GM12801 (cell line): ENCODE data around the gene FTO.

Experiments
- TF ChIP-seq, protein P1 (sequence below): IDR thresholded peaks from one replicate; pipeline ENCODE4 v1.5.1; 2011; ENCODE audit warnings: control low read depth; ENCODE audit not compliant: insufficient read length; ENCODE audit errors: extremely low read depth

Gene FTO

DNA sequence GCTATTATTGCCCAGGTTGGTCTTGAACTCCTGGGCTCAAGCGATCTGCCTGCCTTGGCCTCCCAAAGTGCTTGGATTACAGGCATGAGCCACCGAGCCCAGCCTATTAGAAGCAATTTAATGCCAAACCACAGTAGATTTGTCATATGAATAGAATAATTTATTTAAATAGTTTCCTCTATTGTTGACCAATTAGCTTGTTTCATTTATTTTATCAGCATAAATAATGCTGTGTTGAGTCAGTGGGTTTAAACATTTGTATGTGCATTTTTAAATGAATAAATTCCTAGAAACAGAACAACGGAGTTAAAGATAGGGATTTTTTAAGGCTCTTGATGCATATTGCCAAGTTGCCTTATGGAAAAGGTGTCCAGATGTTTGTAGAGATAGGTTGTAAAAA lies 26.7 kb downstream of the FTO start:
- TF ChIP-seq, protein P1, sequence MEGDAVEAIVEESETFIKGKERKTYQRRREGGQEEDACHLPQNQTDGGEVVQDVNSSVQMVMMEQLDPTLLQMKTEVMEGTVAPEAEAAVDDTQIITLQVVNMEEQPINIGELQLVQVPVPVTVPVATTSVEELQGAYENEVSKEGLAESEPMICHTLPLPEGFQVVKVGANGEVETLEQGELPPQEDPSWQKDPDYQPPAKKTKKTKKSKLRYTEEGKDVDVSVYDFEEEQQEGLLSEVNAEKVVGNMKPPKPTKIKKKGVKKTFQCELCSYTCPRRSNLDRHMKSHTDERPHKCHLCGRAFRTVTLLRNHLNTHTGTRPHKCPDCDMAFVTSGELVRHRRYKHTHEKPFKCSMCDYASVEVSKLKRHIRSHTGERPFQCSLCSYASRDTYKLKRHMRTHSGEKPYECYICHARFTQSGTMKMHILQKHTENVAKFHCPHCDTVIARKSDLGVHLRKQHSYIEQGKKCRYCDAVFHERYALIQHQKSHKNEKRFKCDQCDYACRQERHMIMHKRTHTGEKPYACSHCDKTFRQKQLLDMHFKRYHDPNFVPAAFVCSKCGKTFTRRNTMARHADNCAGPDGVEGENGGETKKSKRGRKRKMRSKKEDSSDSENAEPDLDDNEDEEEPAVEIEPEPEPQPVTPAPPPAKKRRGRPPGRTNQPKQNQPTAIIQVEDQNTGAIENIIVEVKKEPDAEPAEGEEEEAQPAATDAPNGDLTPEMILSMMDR: no peak

DNA sequence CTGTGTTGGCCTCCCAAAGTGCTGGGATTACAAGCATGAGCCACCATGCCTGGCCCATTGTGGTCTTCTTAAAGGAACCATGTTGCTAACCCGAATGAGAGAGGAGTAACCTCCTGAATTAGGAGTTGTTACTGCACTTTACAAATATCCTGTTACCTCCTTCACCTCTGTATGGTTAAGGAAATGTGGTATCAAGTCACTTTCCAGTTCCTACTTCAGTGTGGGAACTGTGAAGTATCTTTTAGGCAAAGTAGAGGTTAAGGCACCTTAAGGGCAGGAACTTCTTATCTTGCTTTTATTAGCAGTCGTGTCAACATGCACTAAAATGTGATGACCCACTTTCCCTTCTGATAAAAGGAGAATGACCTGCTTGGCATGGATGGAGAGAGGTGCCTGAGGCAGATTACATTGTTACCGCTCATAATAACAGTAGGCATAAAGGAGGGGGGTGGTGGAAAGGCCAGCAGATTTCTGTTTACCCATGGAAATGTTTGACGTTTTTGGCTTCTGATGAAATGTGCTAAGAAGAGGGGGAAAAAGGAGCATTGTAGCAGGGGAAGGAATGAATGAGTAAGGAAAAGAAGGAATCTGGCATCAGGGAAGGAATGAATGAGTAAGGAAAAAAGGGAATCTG lies 28.5 kb downstream of the FTO start:
- TF ChIP-seq, protein P1: no peak

DNA sequence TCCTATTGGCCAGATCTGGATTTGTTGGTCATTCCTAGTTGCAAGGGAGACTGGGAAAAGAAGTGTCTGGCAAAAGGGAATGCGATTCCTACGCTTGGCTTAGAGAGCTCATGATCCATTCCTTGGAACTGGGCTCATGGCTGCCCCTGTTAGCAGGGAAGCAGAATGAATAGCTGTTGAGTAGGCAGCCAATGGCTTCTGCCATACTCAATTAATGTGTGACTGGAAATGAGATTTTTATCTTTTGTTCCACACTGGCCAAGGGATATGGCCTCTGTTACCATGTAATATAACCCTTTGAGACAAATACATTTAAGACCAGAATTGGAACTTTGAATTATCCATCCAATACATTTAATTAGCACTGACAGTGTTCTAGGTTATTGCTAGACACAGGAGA lies 31.0 kb downstream of the FTO start:
- TF ChIP-seq, protein P1: no peak

DNA sequence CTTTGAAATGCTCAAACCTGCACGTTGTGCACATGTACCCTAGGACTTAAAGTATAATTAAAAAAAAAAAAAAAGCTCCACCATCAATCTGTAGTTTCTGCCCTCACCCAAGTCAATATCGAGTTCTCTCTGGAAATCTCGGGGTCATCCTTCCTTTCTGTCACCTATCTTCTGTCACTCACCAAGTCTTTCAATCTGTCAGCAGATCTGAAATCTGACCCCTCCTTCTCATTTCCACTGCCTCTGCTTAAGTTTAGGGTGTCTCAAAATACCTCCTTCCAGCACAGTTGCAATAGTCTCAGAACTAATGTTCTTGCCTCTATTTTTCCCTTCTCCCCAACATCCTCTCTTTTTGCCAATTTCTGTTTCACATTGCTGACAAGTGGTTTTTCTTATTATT lies 32.3 kb downstream of the FTO start:
- TF ChIP-seq, protein P1: no peak

DNA sequence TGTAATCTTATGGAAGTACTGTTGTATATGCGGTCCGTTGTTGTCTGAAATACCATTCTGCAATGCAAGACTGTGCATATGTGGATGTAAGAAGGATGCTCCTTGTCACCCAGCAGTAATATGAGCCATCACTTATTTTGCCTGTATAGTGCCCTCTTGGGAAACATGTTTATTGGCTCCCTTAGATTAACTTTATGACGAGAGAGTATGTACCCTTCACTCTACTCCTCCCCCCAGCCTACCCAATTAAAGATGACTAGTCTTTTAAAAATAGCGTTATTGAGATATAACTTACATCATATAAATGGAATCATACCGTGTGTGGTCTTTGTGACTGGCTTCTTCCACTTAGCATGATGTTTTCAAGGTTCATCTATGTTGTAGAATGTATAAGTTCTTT lies 33.6 kb downstream of the FTO start:
- TF ChIP-seq, protein P1: no peak

DNA sequence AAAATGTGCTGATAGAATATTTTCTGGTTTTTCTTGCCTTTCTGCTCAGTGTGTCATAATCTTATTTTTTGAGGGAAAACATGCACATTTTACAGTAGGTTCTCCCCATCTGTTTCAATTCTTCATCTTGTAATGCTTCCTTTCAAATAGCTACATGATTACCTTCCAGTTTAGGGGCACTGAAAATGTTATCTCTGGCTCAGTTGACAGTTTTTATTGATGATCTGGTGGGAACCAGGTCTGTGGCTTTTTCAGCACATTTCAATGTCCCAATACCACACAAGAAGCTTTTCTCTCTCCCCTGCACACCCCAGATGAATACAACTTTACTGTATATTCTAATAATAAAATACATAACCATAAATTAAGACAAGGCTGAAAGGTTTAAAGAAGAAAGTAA lies 36.5 kb downstream of the FTO start:
- TF ChIP-seq, protein P1: no peak

DNA sequence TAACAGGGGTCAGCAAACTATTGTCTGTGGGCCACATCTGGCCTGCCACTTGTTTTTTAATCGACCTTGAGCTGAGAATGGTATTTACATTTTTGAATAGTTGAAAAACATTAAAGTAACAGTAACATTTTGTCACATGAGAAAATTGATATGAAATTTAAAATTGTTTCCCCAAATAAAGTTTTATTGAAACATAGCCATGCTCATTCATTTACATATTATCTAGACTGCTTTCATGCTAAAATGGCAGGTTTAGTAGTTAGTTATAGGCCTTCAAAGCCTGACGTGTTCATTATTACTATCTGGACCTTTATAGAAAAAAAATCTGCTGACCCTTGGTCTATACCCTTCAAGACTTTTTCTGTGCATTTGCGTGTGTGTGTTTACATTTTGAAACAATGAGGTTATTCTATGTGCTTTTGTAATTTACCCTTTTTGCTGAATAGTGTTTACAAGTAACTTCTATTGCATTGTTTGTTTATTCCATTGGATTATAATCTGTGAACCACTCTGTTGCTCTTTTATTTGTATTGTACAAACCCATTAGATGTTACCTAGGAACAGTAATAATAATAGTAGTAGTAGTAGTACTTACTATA lies 37.1 kb downstream of the FTO start:
- TF ChIP-seq, protein P1: no peak
